NCI-H82 (cell line): Measurements from ENCODE around the gene SYNDIG1.

ENCODE experiments used
- DNase-seq: peaks from one replicate; lab custom pipeline; 2025; lab: John Stamatoyannopoulos, UW

Gene SYNDIG1

DNA sequence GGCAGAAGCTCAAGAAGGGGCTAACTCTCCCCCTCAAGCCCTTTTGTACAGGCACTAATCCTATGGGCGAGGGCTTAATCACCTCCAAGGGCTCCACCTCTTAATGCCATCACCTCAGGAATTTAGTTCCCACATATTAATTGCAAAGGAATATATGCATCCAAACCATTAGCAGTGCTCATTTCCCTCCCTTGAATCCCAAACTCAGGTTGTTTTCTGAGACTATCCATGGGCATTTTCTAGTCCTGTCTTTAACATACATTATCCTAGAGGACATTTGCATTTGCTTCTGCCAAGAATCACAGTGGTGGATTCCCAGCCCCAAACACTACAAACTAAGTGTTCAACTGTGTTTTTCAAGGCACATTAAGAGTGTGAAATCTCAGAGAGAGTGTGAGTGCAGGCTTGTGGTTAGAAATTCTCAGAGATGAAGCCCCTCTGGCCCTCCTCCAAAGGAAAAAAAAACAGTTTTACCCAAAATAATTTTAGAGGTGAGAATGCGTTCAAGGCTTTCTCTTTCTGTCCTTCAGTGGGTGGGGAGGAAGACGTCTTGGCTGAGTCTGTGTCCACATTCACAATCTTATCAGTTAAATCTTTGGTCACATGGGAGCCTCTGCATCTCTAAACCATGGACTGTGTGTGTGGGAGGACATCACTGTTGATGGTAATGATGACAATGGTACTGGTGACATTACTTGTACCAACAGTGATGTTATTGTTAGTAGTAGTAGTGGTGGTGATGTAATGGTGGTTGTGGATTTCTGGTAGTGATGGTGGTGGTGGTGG lies 59.3 kb downstream of the SYNDIG1 start:
- DNase-seq = peak; percentile 47

DNA sequence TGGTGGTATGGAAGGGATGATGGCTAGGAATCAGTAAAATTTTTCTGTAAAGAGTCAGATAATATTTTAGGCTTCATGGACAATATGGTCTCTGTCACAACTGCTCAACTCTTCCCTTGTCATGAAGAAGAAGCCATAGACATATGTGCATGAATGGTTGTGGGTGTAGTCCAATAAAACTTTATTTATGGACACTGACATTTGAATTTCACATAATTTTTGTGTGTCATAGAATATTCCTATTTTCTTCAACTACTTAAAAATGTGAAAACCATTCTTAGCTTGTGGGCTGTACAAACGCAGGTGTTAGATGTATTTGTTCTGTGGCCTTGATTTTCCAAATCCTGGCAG lies 59.9 kb downstream of the SYNDIG1 start:
- DNase-seq = no peak

DNA sequence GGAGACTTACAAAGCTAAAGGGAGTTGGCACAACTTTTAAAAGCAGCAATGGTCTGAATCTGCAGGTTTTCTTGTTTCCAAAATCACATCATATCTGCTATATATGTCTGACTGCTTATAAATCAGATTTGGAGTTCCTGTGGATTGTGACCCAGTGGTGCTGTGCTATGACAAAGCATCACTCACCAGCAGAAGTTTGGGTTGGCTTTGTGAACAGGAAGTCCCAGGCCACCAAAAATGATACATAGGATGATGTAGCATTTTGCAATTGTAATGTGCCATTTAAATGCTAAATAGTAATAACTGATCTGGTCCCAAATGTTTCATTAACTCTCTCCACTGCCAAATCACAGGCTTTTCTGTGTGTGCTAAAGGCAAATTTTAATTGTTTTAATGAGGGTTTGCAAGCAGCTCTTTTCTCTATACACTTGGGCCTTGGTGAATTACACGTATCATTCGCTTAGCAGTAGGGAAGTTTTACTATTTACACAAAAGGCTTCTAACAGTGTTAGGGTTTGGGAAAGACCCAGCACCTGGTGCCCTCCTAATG lies 60.8 kb downstream of the SYNDIG1 start:
- no peak for DNase-seq

DNA sequence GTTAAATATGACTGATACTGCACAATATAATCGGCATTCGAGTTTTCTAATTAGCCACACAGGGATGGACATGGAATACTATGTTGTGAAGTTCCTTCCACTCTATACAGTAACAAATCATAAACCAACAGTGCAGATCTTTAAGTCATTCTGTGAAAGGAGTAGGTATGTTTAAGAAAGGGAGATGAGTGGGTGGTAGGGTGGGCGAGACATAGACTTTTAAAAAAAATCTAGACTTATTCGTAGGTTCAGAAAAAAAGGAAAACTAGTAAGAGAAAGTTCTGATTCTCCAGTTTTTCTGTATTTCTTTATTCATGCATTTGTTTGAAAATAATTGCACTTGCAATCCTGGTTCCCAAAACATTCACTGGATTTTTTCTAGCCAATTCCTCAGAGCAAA lies 61.8 kb downstream of the SYNDIG1 start:
- no peak for DNase-seq

DNA sequence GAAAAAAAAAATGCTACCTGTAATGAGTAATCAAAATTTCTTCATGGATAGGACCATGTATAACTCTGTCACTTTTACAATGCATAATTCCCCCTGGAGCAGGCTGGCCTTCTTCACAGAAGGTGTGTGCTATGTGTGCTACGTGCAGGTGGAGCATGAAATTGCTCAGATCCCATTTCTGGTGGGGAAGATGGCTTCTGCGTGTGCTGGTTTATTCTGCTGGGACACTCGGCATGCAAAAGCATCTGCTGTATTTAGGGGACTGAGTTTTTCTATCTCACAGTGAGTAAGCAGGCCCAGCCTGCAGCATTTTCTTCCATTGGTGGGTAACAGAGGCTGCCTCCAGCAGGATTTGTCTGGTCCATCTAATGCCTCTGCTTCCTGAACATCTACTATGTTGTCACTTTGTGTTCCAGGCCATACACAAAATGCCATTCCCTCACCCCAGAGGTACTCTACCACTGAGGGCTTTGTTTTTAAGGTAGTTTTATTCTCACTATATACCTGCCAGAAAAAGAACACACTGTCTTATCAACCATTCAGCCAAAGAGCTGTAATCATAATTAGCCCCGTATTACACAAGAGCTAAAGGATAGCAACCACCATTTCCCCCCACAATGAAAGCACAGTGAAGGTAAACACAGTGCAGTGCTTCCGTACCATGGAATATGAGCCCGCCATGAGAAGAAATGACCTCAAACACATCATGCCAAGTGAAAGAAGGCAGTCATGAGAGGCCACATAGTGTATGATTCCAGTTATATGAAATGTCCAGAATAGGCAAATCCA lies 62.4 kb downstream of the SYNDIG1 start:
- no peak for DNase-seq

DNA sequence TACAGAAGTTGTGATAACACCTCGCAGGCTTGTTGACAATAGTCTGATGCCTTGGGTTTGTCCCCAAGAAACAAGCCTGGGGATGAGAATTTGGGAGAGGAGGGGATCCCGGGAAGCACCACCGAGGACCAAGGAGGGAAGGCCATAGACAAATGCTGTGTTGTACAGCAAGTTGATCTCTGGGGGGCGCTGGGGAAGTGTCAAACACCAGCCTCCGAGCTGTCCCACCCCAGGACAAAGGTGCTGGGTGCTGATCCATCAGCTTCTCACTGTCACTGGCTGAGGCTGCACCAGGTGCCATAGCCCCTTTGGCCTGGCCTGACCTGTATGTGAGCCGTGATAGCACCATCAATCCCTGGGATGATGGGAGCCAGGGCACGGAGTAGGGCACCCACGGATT lies 64.0 kb downstream of the SYNDIG1 start:
- DNase-seq = no peak

DNA sequence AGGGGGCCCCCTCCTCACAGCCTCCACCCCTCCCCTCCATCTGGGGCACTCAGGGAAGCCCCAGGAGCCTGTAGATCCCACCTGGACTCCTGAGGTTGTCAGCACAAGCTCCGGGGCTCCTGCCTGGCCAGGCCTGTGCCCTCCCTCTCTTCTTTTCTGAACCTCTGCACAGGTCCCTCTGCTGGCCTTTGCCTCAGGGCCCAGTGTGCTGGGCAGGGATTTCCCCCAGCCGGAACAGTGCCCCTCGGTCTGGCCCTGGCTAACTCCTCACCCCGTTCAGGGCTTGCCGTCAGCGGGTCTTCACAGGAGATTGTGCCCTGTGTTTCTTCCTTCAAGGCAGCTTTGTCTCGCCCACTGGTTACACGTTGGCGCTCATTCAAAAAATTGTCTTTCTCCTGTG lies 64.9 kb downstream of the SYNDIG1 start:
- DNase-seq = no peak

DNA sequence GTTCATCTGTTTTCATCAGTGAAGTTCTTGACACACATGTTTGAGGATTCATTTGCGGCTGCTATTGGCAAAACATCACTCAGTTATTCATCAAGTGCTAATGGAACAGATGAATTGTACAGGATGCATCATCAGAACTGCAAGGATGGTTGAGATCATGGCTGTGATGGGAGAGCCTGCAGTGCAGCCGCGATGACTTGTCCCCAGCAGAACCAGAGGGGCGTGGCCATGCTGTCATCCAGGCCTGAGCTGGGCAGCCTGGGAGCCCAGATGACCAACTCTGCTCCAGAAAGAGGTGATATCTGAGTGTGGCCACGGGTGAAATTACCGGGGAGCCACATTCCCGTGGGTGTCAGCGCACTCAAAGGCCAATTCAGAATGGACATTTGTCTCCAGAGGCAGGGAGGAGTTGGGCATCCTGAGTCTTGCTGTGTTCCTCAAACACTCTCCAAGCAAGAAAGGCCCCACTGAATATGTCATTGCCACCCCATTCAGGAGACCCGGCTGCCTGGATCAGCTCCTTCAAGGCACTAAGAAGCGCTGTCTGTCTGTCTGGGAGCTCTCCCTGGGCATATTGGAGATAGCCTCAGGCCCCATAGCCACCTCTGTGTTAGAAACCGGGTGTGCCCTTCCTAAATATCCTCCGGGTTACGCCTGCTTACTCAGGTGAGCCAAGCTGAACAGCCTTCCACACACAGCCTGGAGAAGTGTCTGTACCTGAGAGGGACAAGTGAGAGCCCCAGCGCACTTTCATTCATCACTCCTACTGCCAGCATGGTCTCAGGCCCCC lies 66.7 kb downstream of the SYNDIG1 start:
- DNase-seq = no peak

DNA sequence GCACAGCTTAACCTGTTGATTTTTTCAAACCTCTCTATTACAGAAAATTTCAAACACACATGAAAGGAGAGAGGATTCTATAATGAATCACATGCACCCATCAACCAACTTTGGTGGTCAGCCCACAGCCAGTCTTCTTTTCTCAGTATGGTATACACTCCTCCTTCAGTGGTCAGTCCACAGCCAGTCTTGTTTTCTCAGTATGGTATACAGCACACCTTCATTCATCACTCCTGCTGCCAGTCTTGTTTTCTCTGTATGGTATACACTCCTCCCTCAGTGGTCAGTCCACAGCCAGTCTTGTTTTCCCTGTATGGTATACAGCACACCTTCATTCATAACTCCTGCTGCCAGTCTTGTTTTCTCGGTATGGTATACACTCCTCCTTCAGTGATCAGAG lies 67.8 kb downstream of the SYNDIG1 start:
- DNase-seq = no peak

DNA sequence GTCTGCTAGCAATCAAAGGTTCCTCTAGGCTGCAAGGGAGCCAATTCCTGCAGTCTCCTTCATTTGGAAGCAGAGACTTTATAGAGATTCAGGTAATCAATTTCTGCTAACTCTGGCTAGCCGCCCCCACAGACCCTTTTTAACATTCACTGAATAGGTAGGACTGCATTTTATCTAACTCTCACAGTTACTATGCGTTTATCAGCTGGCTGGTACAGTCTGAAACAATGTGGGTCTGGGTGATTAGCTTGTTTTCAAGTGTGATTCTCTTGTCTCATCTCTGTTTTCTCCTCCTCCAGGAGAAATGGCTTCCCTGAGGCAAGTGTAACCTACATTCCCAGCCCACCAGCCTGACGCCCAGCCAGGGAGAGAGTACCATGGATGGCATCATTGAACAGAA lies 73.3 kb downstream of the SYNDIG1 start:
- DNase-seq = no peak

DNA sequence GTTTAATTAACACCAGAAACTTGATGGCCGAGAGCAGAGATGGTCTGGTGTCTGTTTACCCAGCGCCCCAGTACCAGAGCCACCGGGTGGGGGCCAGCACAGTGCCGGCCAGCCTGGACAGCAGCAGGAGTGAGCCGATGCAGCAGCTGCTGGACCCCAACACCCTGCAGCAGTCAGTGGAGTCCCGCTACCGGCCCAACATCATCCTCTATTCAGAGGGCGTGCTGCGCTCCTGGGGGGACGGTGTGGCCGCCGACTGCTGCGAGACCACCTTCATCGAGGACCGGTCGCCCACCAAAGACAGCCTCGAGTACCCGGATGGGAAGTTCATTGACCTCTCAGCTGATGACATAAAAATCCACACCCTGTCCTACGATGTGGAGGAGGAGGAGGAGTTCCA lies 73.7 kb downstream of the SYNDIG1 start:
- no peak for DNase-seq

DNA sequence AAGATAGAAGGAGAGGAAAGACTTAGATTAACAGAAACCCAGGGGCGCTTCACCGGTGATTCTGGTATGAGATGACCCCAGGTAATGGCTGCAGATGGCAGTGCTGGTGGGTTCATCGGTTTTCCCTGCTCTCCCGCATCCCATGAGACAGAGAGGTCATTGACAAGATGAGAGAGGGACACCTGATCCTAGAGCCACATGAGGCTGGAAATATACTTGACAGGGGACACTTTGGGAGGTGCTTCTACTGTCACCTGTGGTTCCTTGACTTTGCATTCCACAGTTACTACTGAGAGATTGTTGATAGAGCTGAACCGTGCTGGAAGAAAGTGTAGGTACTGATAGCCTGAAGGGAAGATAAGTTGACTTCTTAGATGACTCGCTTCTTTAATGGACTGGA lies 74.3 kb downstream of the SYNDIG1 start:
- no peak for DNase-seq

DNA sequence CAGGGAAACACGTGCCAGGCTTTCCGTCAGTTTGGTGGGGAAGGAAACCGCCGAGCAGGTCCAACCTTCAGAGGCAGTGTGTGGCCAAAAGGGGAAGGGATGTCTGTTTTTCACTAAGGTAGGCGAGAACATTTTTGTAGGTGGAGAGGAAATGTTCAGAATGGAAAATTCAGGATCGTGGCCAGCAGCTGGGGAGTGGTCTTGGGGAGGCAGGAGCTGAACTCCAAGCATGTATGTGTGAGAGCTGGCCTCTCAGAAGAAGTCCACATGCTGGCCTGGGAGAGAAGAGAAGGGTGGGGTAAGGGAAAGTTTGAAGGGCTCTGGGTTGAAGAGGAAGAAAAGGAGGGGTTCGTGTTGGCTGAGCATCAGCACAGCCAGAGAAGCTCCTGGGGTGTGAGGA lies 74.9 kb downstream of the SYNDIG1 start:
- DNase-seq = no peak

DNA sequence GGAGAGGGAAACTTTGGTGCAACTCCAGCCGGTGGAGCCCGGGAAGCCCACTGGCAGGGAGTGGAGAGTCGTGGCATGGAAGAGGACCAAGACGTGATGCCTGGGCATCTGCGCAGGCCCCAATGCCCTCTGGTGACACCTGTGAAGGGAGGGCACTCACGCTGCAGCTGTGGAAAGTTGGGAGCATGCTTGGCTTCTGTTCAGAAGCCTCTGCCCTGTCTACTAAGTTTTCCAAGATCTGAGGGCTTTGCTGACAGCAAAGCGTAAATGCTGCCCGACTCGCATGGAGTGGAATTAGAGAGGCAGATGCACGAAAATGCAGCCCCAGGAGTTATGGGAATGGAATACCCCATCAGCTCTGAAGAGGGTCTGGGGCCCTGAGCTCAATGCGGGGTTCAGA lies 75.7 kb downstream of the SYNDIG1 start:
- DNase-seq = no peak

DNA sequence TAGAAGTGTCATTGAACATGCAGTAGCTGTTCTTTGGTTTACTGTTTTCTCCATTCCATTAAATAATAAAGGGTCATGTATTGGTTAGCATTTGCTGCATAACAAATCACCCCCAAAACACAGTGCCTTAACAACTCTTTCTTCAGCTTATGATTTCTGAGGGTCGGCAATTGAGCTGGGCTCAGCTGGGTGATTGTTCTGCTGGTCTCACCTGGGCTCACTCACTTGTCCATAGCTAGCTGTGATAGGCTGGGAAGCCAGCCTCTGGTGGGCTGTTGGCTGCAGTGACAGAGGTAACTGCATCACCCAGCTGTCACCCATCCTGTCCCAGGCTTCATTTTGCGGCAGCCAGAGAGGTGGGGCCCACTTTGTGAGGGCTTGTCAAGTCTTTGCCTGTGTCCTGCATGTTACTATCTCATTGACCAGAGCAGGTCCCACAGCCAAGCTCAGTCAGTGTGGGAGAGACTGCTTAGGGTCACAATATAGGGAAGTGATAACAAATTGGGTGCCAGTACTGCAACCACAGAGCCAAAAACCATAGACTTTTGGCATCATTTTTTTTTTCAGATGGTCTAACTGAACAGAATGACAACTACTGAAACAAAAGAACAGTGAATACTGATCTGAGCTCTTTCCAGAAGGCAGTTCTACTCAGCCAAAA lies 76.9 kb downstream of the SYNDIG1 start:
- DNase-seq = no peak

DNA sequence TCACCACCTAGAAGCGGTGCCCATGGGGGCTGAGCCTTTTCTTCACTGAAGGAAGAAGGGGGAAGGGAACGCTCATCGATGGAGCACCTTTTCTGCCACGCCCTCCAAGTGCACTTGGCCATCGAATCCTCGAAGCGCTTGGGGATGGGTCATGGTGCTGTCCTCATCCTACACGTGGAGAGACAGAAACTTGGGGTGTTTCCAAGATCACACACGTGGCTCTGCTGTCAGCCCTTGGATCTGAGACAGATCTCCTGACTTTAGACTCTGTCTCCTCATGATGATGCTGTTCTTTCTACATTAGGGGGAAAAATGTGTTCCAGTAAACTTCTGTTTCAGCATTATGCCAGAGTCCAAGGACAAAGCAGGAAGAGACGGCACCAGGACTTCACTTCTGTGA lies 78.5 kb downstream of the SYNDIG1 start:
- no peak for DNase-seq

DNA sequence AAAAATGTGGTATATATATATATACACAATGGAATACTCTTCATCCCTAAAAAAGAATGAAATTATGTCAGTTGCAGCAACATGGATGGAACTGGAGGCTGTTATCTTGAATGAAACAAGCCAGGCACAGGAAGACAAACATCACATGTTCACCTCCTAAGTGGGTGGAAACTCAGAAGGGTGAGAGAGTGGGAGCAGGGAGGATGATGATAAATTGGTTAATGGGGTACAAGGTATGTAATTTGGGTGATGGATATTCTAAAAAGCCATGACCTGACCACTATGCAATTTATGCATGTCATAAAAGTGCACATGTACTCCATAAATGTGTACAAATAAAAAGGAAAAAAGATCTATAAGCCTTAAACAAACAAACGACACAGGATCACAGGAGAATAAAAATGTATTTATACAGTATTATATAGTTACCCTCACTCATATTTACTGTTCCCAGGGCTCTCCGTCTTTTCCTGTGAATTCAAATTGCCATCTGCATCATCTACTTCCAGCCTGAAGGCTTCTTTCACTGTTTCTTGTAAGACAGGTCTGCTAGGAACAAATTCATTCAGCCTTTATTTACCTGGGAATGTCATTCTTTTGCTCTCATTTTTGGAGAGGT lies 89.8 kb downstream of the SYNDIG1 start:
- DNase-seq = no peak

DNA sequence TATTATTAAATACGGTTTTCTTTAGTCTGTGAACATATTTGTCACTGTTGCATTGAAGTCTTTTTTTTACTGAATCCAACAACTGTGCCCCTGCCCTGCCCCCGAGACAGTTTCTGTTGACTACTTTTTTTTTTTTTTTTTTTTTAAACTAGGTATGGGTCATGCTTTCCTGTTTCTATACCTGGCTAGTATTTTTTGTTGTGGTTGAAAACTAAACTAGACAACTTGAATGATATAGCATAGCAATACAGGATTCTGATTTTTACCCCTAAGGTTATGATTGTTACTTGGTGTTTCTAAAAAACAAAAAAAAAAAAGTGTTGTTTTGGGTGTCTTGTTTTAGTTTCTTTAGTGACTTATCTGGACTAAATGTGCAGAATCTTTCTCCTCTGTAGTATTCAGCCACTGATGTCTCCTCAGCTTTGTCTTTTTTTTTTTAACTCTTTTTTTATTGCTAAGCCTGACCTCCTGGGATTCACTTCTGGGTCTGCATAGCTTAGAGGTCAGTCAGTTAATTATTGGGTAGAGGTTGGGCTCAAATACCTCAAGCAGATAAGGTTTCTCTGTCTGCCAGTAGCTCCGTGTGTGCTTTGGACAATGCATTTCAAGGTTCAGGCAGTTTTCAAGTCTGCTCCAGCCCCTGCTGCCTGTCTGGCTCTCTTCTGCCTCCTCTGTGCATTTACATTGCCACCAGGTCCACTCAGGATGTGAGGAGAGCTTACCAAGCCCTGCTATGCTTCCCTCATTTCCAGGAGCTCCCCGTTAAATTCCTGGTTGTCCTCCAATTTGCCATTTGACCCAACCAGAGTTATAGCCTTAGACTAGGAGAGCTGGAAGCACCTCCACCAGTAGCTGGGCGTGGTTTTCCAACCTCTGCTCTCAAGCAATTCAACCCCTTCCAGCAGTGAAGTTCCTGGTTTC lies 91.4 kb downstream of the SYNDIG1 start:
- no peak for DNase-seq

DNA sequence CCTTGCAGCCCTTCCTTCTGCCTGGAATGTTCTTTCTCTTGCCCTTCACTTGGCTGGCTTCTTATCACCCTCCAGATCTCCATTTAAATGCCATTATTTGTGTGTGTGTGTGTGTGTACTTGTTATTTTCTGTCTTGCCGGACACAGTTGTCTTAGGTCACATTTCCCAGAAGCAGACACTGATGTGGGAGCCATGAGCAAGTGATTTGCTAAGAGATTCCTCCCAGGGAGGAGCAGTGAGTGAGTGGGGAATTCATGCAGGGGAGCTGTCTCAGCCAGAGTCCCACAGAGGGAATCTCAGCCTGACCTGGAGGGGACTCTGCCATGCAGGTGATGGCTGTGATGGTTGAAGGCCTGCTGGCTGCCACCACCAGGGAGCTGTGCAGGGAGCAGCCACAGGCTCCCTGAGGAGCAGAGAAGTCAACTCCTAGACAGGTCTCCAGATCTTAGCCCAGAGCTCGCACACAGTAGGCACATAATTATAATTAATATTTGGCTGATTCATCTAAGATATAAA lies 96.5 kb downstream of the SYNDIG1 start:
- DNase-seq = no peak

DNA sequence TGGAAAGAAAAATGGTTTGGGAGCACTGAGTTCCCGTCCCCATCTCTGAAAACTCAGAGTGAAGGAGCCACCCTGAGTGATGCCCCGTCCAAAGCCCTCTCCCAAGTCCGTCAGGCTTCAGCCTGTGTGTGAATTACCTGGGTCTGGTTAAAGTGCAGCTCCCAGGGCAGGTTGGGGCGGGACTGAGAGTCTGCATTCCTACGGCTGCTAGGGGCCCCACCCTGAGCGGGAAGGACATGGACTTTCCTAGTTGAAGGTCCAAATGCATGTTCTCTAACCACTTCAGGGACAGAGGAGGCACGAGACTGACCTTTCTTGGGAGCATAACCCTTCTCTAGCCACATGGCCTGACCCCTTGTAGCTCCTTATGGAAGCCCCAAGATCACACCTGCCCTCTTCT lies 97.2 kb downstream of the SYNDIG1 start:
- DNase-seq = no peak
